ENCODE results near the gene CDS1.

- TF ChIP-seq POLR2A (IDR thresholded peaks at IDR 0.05) (no peak), CTCF (IDR thresholded peaks at IDR 0.05 in 4 of 5, conservative IDR thresholded peaks at IDR 0.05 in 1 of 5) (no peak)
Measured at GRCh38 chr4:84689197-84689596, 106.3 kb downstream of the CDS1 start.
